ENCODE measurements around the gene MEOX1.

GRCh38 chr17:43690624-43691316 lies 29.0 kb upstream of the MEOX1 start:
- TF ChIP-seq POLR2A (IDR thresholded peaks at IDR 0.05; ENCODE audit: extremely low read depth, insufficient read length) (no peak), CTCF (IDR thresholded peaks at IDR 0.05; ENCODE audit: low read depth, low read length) (no peak)

All from NB4 (cell line).